GM21381 (cell line): ENCODE results near the gene MCTP2.
A peak's percentile ranks its signal among the peaks of the same experiment; 100 is the strongest.

Experiments used
- ATAC-seq: cut with Tn5 transposase; IDR thresholded peaks from one replicate; pipeline ENCODE4 v1.9.1; 2021; ENCODE audit warnings: mild to moderate bottlenecking, moderate library complexity; ENCODE audit not compliant: unreplicated experiment

MCTP2 gene, protein sequence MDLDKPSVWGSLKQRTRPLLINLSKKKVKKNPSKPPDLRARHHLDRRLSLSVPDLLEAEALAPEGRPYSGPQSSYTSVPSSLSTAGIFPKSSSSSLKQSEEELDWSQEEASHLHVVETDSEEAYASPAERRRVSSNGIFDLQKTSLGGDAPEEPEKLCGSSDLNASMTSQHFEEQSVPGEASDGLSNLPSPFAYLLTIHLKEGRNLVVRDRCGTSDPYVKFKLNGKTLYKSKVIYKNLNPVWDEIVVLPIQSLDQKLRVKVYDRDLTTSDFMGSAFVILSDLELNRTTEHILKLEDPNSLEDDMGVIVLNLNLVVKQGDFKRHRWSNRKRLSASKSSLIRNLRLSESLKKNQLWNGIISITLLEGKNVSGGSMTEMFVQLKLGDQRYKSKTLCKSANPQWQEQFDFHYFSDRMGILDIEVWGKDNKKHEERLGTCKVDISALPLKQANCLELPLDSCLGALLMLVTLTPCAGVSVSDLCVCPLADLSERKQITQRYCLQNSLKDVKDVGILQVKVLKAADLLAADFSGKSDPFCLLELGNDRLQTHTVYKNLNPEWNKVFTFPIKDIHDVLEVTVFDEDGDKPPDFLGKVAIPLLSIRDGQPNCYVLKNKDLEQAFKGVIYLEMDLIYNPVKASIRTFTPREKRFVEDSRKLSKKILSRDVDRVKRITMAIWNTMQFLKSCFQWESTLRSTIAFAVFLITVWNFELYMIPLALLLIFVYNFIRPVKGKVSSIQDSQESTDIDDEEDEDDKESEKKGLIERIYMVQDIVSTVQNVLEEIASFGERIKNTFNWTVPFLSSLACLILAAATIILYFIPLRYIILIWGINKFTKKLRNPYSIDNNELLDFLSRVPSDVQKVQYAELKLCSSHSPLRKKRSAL

DNA sequence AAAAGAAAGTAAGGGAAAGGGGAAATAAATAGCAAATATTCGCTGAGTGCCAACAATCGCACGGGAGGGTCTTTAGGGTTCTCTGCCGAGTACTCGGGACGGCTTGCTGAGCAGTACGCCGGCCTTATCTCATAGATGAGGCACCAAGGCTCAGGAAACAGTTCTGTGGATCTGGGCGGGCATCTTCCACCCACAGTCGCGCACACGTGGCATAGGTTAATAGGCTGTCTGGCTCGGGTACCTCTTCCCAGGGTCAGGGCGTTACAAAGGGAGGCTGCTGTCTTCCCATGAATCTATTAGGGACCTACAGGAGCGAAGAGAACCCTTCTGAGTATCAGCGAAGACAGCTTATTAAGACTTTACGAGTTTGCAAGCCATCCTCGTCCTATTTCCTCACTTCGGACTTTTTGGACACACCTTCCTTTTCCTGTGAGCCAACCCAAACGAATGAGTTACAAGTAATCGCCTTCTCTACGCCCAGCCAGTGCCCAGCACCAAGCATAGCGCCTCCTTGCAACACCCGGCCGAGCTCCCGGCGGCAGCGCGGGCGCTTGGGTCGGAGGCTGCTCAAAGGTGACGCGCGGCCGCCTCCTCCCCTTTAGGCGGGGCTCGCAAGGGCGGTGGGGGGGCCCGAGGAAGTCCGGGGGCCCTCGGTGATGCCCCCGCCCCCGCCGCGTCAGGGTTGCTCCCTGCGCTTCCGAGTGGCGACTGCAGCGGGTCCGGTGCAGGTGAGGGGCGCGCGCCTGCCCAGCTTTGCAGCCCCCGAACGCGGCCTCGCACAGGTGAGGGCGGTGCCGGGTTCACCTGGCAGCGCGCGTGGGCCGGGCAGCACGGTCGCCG, at the start of gene MCTP2:
TSS of gene MCTP2 (plus strand) at position 679 of the 840 bp plus-strand sequence. CDS start 66,705 bp downstream, outside the sequence.
- peak; percentile 66 for ATAC-seq

DNA sequence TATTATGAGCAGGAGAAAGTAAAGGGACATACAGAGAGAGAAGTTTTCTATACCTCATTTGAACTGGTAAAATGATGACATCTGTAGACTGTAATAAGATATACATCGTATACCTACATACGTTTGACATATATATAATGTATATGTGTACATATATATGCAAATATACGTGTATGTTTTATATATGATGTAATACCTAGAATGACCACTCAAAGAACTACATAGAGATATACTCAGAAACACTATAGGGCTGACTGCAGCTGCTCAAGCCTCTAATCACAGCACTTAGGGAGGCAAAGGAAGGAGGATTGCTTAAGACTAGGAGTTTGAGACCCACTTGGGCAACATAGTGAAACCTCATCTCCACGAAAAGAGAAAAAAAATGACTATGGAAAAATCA, 48.5 kb upstream of the MCTP2 start:
- no peak for ATAC-seq

DNA sequence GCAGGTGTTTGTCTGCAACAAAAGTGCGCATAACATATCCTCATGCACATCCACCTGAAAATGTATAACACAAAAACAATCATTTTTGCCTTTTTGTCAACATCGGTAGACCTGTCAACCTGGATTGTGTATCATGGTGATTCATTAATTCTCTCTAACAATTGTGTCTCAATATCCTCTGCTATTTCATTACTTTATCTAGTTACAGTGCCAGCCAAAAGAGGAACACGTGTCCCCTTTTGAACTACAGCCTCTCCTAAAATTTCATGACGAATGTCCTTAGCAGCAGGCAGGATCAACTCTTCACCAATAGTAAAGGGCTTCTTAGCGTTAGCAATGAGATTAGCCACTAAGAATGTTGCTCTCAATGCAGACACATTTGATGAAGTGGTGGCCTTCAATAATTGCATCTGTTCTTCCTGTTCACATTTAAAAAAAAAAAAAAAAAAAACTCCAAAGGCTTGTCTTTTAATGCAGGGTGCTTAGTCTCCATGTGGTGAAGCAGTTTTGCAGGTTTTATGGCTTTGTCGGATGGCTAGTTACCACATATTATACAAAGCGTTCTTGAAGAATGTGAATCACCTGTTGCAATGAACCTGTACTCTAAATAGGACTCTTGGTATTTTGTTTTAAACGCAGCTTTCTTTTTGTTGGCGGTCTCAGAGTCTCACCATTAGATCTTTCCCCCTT, 45.7 kb upstream of the MCTP2 start:
- no peak for ATAC-seq

DNA sequence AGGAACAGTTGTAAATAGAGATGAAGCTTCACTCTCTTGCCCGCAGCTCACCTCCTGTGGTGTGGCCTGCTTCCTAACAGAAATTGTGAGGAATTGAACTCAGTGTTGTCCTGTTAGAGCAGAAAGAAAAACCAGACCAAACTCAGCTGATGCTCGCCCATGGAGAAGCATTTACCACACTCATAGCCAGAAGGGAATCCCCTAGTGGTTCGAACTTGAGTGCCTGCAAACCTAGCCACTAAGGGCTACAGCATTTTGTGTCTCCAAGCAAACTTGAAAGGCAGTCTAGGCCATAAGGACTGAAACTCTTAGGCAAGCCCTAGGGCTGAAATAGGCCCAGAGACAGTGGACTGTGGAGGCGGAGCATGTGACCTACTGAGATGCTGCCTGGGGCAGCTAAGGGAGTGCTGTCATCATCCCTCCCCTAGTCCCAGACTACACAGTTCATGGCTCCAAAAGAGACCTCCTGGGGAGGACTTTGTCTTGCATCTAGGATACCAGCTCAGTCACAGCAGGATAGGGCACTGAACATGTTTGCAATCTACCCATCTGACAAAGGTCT, 44.5 kb upstream of the MCTP2 start:
- no peak for ATAC-seq

DNA sequence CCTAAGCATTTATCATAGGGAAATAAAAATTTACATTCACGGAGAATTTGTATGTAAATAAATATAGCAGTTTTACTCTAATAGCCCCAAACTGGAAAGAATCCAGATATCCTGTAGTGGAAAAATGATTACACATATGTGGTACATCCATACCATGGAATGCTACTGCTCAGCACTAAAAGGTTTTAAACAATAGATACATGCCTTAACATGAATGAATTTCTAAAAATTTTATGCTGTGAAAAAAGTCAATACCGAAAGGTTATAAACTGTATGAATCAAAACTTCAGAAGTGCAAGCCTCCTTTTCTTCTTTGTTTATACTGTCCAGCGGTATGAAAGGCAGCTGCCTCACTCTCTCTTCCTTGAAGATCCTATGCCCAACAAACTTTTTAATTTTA, 37.5 kb upstream of the MCTP2 start:
- no peak for ATAC-seq

DNA sequence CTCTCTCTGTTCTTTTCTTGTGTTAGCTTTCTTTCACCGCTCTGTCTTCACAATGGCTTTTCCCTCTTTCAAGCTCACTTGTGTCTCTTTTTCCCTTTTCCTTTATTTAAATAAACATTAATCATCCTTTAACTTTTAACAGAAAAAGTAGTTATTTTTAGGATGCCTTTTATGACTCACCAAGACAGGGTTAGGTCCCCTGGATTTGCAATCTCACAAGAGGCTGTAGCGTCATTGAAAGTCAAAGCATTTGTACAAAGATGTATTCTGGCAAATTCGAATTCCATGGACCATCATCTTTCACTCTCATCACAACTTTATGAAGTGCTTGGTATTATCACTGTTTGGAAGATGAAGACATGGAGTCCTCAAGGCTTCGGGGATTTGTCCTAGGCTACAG, 34.8 kb upstream of the MCTP2 start:
- no peak for ATAC-seq

DNA sequence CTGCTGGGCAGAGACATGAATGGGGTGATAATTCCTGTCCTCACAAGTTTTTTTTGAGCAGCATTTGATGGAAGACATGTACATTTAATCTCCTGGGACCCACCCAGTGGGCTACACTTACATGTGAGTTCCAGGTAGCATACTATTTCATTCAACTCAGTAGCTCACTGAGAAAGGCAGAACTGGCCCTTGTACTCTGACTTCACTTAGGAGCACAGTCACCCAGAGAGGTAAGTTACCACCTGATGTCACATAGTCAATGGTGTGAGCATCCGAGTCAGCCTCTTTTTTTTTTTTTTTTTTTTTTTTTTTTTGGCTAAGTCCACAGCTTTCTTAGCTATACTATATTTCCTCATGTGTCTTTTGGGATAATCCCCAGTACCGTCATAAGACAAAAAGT, 32.7 kb upstream of the MCTP2 start:
- no peak for ATAC-seq

DNA sequence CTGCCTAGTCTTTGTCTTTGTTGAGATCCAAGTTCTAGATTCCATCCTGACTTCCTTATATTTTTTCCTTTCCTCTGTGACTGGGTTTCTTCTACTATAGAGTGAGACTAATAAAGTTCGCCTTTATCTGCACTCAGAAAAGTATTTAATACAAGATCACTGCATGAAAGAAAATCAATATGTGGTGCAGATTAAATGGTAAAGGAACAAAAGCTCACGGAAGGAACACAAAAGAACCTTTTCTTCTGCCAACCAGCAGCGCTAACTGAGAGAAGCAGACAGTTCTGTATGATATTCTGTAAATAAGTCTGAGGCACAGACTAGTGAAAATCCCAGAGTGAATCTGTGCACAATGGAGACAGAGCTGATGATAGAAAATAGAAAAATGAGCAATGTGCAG, 31.6 kb upstream of the MCTP2 start:
- ATAC-seq = no peak

DNA sequence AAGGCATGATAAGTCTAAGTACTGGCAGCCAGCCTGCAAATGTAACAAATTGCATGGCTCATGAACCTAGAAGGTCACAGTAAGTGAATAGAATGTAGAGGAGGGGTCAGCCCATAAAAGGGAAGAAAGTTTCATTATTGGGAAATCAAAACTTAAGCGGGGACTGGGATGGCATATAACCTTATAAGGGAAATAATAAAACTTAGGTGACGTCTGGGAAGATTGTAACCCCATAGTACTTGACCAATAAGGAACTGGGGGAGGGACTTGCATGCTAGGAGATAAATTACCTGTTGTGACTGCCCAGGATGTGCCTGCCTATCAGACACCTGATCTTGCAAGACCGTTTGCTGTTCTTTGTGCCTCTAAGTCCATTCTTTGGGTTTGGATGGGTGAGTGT, 28.1 kb upstream of the MCTP2 start:
- ATAC-seq = no peak

DNA sequence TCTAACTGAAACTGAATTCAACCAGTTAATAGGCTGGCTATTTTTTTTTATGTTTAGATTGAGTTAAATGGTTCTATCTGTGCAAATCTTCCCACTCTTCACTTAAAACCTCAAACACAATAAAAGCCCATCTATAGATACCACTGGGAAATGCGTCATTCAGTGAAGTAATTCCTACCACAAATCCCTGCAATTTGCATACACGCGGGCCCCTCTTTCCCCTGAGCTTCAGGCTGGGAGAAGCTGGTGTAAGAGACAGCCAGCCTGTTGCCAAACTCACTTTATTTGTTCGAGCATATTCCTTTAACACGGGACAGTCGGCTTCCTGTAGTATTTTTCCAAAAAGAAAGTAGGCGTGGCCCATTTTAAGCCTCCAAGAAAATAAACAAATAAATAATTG, 26.0 kb upstream of the MCTP2 start:
- no peak for ATAC-seq

DNA sequence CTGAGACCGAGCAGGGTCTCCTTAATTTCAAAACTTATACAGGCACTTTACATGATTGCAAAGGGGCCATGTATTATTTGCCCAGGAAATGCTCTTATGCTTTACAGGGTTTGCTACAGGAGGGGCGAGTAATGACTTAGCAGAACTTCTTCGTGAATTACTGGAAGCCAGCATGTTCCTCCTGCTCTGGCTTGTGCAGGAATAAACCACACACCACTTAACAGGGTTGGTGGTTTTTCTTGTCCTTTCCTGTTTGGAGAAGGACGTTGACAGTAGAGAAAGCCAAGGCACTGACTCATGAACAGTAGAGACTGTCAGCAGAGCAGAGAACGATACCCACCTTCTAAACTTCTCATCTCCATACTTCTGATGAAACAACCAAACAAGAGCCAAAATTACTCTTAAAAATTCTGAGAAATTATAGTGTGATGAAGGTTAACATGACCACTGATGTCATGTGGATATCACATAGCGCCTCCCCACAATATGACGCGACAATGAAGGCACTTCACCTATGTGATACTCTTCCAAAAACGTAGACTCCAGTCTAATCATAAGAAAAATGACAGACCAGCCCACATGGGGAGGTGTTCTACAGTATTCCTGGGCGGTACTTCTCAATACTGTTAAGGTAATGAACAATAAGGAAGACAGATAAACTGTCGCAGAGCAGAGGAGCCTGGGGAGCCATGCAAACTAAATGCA, 24.7 kb upstream of the MCTP2 start:
- ATAC-seq = no peak

DNA sequence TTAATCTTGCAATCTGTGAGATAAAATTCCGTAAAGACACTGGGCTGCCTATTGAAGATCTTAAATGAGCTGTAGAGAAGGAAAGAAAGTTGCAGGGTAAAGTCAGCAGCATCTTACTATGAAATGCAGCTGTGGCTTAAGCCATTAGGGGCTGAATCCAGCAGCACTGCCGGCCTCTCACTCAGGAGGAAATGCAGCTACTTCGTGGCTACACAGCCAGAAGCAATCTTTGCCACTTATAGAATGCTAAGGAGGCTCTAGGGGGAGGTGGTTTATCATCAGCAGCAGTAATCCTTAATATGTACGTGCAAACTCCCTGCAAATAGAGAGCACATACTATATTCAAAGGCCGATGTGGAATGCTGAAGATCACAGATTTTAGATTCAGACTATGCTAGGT, 19.1 kb upstream of the MCTP2 start:
- ATAC-seq = no peak

DNA sequence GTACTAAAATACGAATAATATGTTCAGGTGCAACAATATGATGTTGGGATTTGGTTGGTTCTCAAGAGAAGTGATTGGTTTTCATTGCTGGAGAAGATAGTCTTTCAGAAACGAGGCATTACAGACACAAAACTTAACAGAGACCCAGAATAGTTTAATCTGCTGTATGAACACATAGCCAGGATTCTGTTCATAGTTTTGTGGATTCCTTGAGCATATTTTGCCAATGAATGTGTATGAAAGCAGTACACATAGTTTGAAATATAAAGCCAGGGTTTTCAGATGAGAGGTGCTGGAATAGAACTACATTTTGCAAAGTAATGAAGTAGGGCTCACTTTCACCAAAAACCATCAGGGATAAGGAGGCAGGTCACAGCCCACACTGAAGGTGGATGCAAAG, 5.7 kb upstream of the MCTP2 start:
- no peak for ATAC-seq

DNA sequence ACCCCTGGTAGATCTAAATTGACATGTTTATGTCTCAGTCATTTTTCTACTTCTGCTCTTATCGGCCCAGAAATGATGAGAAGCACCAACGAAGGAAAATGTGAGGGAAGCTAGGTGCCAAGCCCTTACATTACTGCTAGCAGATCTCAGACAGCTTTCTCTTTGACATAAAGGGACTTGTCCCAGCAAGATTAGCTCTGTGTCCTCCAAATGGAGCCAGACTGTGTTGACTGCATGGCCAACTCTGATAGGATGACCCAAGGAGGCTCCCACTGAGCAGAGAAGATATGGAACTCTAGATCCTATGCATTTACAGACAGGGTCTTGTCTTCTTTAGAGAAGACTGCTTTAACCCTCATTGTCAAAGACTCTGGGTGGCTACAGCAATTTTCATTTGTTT, 2.8 kb upstream of the MCTP2 start:
- ATAC-seq = no peak

DNA sequence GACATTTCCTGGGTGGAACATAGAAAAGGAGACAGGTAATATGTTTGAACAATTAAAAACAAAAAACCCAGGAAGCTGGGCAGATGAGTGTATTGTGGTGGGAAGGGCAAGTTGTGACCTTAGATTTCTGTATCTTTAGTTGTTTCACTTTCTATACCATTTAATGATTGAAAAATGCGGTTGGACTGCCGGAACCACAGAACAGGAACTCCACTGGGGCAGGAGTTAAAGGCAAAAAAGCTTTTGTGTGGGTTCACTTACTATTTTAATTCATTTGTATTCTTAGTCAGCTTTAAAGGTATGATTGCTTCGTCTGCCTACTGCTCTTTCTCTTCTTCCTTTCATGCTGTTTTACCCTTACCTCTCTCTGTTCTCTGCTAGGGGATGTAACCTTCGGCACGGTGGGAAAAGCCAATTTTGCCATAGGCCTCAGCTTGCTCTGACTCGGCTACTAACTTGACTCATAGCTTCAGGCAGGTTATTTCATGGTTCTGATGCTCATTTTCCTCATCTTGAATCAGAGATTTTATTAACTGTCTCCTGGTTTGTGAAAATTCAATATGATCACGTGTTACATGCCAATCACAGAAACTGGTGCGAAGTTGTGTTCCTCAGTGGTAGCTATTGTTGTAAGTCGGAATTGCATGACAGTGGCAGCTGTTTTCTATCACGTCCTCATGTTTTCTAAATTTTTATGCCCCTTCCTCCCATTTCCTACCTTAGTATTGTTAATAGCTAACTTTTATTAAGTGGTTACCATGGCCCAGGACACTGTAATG, 1.6 kb upstream of the MCTP2 start:
- peak; percentile 57 for ATAC-seq

DNA sequence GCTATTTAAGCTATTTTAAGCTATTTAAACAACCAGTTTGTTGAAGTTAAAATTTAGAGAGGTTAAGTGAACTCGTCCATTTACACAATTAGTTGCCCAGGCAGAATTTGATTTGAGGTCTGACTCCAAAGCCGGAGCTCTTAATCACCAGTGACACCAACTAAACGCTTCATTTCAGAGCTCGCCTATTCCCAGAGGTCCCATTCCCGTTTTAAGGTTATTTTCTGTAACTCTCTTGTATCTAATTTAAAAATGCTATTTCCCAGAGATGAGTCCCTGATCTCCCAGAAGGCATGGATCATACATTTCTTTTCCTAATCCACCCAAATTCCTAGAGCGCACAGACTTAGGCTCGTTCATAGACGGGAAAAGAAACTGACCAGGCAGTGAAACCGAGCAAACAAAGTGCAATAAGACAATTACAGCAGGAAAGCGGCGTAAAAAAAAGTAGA, 904 bp upstream of the MCTP2 start:
- no peak for ATAC-seq

DNA sequence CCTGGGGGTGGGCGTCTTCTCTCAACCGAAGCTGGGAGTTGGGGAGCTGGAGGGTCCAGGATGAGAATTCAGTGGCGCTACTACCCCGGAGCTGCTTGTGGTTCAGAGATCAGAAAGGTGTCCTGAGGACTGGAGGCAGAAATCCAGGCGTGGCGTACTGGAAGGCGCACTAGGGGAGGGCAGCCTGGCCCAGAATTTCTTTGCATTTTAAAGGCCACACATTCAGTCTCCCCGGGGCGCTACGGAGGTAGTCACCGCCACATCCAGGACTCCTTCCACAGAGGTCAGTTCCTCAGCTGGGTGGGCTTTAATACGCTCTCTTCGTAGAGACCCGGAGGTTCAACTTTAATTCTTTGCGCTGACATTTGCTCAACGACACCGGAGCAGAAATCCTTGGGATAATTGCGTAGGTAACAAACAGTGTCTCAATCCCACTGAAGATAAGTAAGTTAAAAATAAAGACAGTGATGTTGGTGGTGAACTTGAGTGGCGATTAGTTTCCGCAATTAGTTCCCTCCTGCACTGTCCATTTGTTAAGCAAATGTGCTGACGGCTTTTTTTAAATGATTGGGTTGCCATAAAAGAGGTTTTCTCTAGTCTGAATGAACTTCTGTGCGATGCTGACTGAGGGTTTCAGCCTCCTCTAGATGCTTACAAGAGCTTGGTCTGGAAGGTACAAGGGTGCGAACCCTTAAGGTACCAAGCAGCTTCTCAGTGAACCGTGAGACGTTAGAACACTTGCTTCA, 535 bp downstream of the MCTP2 start:
- peak; percentile 15 for ATAC-seq

DNA sequence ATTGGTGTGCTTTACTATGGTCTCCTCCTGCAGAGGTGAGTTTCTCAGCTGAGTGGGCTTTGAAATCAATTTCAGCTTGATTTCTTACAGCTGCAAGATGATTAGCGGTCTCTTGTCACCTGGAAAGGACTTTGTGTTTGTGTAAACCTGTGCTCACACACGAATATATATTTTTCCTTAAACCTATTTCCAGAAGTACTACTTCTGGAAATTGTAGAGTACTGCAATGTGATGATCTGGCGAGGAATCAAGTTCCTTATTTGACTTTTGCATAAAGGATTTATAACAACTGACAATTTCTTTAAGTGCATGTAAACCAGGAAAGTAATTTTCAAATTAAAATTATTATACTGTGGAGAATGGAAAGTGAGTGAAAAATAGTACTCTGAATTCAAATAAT, 2.1 kb downstream of the MCTP2 start:
- no peak for ATAC-seq
